HG03354 (cell line): ENCODE data around the gene AQP10.
"Not testable (repeated sequence)": the region's sequence is repeated elsewhere in the genome, so short reads cannot be mapped to it uniquely, and the experiment has no call there.

Source experiments
- ATAC-seq: cut with Tn5 transposase; IDR thresholded peaks from one replicate; pipeline ENCODE4 v1.9.1; 2021; ENCODE audit warnings: mild to moderate bottlenecking; ENCODE audit not compliant: unreplicated experiment, poor library complexity, severe bottlenecking

The AQP10 gene

GRCh38 chr1:154341366-154341765, 20.5 kb downstream of the AQP10 start:
- ATAC-seq = not testable (repeated sequence)

- ATAC-seq = no peak
These were observed 21.2 kb downstream of the AQP10 start for GRCh38 chr1:154342132-154342531.

DNA sequence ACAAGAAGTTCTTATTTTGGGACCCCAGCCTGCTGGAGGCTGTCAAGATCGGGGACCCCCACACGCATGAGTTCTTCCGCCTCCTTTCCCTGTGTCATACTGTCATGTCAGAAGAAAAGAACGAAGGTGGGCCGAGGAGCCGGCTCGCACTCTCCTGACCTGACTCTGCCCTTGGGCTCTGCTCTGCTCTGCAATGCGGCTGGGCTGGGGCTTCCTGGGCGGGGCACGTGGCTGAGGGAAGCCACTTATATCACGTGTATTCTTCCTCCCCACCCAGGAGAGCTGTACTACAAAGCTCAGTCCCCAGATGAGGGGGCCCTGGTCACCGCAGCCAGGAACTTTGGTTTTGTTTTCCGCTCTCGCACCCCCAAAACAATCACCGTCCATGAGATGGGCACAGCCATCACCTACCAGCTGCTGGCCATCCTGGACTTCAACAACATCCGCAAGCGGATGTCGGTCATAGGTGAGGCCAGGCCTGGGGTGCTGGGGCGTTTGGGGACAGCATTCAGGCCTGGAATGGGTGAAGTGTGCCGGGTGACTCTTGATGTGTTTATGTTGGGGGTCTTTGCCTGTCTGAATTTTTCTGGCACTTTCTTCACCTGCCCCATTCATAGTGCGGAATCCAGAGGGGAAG, 22.1 kb downstream of the AQP10 start:
- ATAC-seq = no peak

GRCh38 chr1:154344977-154345837, 24.3 kb downstream of the AQP10 start:
- ATAC-seq = no peak

DNA sequence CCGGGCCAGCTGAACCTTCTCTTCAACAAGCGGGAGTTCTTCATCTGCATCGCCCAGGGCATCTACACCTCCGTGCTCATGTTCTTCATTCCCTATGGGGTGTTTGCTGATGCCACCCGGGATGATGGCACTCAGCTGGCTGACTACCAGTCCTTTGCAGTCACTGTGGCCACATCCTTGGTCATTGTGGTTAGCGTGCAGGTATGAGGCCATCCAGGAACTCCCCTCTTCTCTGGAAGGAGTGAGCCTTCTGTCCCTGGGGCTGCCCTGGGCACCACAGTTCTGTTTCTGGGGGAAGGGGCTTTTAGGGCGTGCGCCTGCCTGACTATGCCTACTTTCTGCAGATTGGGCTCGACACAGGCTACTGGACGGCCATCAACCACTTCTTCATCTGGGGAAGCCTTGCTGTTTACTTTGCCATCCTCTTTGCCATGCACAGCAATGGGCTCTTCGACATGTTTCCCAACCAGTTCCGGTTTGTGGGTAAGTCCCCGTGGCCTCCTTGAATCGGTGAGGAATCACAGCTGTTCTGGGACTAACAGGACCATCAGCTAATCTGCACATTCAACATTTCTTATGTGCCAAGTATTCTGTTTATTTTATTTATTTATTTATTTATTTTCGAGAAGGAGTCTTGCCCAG, 25.5 kb downstream of the AQP10 start:
- ATAC-seq = no peak

DNA sequence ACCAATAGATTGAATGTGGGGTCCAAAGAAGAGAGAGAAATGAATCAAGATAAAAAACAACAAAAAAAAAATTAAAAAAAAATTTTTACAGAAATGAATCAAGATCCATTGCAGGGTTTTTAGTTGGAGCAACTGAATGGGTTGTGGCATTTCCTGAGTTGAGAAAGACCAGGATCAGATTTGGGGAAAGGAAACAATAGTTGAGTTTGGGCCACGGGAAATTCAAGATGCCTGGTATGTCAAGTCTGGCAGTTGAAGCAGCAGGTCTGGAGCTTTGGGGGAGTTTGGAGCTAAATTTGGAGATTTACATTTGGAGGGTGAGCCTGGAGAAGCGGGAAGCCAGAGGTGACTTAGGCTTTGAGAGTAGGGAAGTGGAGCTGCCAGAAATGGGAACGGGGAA, 27.1 kb downstream of the AQP10 start:
- no peak for ATAC-seq

DNA sequence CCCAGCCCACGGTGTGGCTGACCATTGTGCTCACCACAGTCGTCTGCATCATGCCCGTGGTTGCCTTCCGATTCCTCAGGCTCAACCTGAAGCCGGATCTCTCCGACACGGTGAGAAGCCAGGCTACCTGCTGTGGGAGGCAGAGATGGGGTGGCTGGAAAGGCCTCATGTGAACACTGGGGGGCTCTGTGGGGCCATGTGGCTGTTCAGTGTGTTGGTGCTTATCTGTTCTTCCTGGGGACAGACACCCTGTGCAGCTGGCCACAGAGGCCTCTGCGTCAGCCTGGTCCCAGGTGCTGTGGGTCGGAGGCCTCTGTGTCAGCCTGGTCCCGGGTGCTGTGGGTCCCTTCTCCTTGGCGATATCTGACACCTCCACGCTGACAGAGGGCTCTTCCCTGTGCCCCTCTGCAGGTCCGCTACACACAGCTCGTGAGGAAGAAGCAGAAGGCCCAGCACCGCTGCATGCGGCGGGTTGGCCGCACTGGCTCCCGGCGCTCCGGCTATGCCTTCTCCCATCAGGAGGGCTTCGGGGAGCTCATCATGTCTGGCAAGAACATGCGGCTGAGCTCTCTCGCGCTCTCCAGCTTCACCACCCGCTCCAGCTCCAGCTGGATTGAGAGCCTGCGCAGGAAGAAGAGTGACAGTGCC, 27.7 kb downstream of the AQP10 start:
- ATAC-seq = no peak

GRCh38 chr1:154349121-154349520, 28.2 kb downstream of the AQP10 start:
- ATAC-seq = no peak

- no peak for ATAC-seq
These were observed 29.5 kb downstream of the AQP10 start for GRCh38 chr1:154350383-154350782.

DNA sequence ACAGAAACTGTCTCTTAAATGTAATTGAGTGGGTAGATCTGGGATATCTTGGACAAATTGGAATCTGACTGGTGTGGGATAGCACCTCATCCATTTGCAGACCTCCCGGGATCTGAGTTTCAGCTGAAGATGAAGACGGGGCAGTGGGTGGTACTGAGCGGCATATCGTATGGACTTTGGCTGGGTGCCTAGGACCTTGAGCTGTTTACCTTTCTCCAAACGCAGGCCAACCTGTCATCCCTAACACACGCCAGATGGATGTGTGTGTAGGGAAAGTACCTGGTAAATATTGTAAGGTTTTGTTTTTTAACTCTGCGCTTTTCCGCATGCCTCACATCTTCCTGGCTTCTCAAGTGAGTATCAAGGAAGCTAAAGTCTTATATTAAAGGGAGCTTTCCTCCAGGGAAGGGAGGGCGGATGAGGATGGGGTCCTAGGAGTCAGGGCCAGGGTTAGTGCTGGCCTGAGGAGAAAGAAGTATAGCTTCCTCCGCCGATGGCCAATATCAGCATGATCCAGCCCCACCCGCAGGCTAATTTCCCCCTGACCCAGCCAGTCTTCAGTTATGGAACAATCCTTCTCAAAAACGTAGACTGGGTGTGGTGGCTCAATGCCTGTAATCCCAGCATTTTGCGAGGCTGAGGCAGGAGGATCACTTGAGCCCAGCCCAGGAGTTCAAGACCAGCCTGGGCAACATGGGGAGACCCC, 30.6 kb downstream of the AQP10 start:
- no peak for ATAC-seq

- ATAC-seq = no peak
These were observed 31.3 kb downstream of the AQP10 start for GRCh38 chr1:154352245-154352580.

DNA sequence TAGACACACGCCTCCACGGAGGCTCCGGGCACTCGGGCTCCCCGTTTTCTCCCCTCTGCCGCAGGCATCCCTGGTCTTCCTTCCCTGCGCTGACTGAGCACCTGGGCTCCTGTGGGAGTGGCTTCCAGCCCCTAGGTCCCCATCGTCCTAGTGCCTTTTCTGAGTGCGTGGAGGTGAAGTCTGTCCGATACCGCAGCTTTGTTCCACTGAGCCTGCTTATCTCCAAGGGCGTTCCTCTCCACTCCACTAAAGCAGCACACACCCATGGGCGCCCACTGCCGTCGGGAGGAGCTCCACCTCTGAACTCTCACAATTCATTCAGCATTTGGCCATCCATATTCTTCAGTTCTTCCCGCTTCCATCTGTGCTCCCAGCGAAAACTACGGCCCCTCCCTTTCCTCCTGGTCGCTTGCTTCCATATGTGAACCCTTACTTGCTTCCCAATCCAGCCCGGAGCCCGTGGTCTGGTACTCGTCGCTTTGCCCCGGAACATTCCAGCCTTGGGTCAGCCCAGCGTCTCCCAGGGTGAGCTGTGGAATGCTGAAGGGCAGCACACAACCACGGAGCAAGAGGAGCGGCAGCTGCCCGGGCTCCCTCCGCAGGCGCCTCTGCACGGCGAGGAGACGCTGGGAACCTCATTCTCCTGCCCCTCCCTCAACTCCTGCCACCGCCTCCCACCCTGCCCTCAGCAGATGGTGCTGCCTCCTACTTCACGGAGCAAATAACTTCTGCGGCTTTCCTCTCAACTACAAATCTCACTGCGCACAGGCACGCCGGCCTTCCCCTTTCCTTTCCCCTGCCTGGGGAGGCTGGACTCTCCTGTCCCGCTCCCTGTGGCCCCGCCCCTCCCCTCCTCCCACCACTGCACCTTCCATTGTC, 31.9 kb downstream of the AQP10 start:
- ATAC-seq = no peak

DNA sequence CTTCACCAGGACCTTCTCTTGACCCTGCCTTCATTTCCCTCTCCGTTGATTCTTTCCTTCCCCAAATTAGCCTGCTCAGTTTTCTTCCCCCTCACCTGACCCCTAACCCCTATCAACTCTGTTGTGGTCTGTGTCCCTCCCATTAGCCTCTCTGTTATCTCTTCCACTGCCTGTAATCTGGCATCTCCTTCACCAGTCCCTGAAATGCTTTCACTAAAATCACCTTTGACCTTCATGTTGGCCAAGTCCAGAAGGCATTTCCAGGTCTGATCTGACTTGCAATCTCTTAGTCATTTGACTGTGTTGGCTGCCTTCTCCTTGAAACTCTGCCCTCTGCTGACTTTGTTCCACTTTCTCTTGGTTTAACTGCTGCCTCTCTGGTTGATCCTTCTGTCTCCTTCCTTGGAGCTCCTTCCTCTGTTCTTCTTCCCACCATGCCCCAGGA, 32.6 kb downstream of the AQP10 start:
- ATAC-seq = no peak

GRCh38 chr1:154353966-154354365, 33.1 kb downstream of the AQP10 start:
- ATAC-seq = no peak

DNA sequence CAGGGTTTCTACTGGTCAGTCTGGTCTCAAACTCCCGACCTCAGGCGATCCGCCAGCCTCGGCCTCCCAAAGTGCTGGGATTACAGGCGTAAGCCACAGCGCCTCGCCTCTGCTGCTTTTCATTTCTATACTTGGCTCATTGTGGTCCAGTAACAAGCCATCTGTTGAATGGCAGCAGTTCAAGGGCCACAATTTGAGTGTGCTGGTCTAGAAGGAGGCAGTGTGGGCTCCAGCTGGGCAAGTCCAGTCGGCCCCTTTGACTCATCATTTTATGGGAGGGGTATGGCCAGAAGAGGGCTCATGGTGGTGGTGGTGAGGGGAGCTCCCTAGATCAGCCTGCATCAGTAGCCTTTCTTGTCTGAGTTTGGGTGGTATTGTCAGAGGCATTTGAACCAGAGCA, 37.6 kb downstream of the AQP10 start:
- no peak for ATAC-seq

DNA sequence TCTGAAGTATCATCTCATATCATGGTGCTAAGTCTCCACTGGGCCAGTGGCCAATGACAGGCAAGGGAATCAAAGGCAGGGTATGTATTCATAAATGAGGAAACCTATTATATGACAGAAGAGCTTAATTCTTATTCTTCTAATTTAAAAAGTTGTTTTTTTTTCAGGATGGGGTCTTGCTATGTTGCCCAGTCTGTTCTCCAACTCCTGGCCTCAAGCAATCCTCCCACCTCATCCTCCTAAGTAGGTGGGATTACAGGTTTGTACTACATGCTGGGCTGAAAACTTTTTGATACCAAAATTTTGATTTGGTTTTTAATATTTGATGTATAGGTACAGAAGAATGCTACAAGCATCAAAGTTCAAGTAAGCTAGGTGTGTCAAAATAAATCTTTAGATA, 39.4 kb downstream of the AQP10 start:
- no peak for ATAC-seq

- ATAC-seq = not testable (repeated sequence)
These were observed 40.0 kb downstream of the AQP10 start for GRCh38 chr1:154360881-154361280.

DNA sequence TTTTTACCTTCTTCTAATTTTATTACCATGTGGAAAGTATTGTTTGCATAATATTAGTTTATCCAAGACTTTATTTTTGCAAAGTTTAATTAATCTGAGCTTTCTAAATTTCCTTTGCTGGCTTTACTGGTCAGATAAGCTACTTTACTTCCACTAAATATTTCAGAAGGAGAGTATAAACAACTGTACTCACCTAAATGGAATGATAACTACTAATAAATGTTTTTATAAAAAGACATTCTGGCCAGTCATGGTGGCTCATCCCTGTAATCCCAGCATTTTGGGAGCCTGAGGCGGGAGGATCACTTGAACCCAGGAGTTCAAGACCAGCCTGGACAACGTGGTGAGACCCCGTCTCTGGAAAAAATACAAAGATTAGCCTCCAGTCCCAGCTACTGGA, 40.5 kb downstream of the AQP10 start:
- ATAC-seq = no peak

- ATAC-seq = no peak
These were observed 50.5 kb downstream of the AQP10 start for GRCh38 chr1:154371436-154371835.
